Left lung (tissue), 10 donors: ENCODE data around the gene FAM168A. TPM values are rescaled to one million over a fixed set of nuclear protein-coding genes. Genes with fewer than 3 reads are reported as not detected.
"Not testable (repeated sequence)": the region's sequence is repeated elsewhere in the genome, so short reads cannot be mapped to it uniquely, and the experiment has no call there.

ENCODE experiments used
- ATAC-seq: fragments of 200-7000 bp; cut with Tn5 transposase; one replicate; pipeline ENCODE4 v1.9.1; 2020; ENCODE audit warnings: moderate library complexity
- DNase-seq, 4 donors: peaks; one replicate each; pipeline ENCODE4 v3.0.0-alpha.2; 2013 to 2020
- H3K27ac ChIP-seq, 2 donors: fragments of 200-600 bp; sonication (generic) in 1 of 2; one replicate each; pipeline versions ENCODE4 v1.5.0 to v1.8.0; 2020 to 2021
- H3K27me3 ChIP-seq, 2 donors: fragments of 200-600 bp; sonication (generic) in 1 of 2; one replicate each; pipeline versions ENCODE4 v1.5.0 to v1.8.0; 2020 to 2021
- H3K36me3 ChIP-seq, 2 donors: fragments of 200-600 bp; sonication (generic) in 1 of 2; one replicate each; pipeline versions ENCODE4 v1.5.0 to v1.8.0; 2020 to 2021
- H3K4me1 ChIP-seq, 2 donors: fragments of 200-600 bp; one replicate each; pipeline ENCODE4 v1.8.0; 2021
- H3K4me3 ChIP-seq, 2 donors: fragments of 200-600 bp; sonication (generic) in 1 of 2; one replicate each; pipeline versions ENCODE4 v1.5.0 to v1.8.0; 2020 to 2021; ENCODE audit warnings: mild to moderate bottlenecking in 1 of 2
- H3K9me3 ChIP-seq, 2 donors: fragments of 200-600 bp; sonication (generic) in 1 of 2; one replicate each; pipeline versions ENCODE4 v1.5.0 to v1.8.0; 2020 to 2021
- intact Hi-C, 2 donors: fragments of 100-400 bp; cut with DNase I; formaldehyde crosslinking; loops; one replicate each; pipeline versions ENCODE4 v1.11.2 to v1.14.2; 2022
- polyA plus RNA-seq, 6 donors: library from polyadenylated mRNA; unstranded; fragments of 120-200 nt; gene quantifications; one replicate each; pipeline ENCODE4 v1.2.1, GENCODE V29; 2013; ENCODE audit not compliant: insufficient read length in 6 of 6
- total RNA-seq, 2 donors: library from RNA; stranded (reverse); fragmentation: NEBNext Ultra II Directional; extraction: Animal tissue kit (Norgen Biotek cat#: 25700); gene quantifications; one replicate each; pipeline ENCODE4 v1.2.1, GENCODE V29; 2021
- TF ChIP-seq, protein P1 (sequence below), 2 donors: fragments of 200-600 bp; sonication (generic) in 1 of 2; IDR thresholded peaks; one replicate each; pipeline versions ENCODE4 v1.5.0 to v1.8.0; 2021; ENCODE audit warnings: antibody characterized with exemption in 2 of 2
- donor health status: DM: no; HTN: yes; CAD: no.
- donor health status: DM: no; HTN: no; CAD: no.

The FAM168A gene
- total and polyA plus RNA-seq, 8 donors, result 28.2 to 43.9 (median 41.6) TPM

DNA sequence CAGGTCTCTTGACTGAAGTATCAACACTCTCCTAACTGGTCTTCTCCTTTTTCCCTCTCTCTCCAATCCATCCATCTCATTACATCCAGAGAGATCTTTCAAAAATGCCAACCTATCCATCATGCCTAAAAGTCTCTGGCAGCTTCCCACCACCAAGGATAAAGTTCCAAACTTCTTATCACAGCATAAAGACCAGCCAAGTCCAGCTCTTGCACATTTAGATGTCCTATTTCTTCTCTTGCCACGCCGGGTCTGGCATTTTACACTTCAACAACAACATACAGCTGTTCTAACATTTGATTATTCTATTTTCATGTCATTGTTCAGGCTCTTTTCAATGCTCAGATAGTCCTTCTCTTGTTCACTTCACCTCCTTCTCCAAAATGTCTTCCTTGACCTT, 151.1 kb downstream of the FAM168A start:
- DNase-seq, result no peak
- intact Hi-C loops, result no loop called here

DNA sequence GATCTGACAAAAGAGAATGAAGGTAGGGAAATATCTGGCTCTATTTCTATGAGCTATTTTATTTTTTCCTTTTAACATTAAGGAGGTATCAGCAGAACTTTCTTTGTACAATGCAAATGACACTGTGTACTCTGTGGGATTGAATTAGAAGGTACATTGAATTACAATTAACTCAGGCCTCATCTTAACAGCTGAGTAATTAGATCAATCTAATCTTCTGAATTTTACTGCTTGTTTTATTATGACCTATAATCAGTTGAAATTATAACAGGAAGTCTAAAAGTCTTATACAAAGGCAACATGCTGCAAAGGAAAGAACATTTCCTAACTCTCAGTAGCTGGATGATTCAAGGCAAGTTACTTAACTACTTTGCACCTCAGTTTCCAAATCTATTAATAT, 151.9 kb downstream of the FAM168A start:
- Histone ChIP-seq H3K27me3 (no peaks in the 10 kb centered on the region), H3K4me1 (peaks cover 0 to 13% of the 10 kb centered on the region in 2 donors), H3K36me3 (no peaks in the 10 kb centered on the region), H3K9me3 (no peaks in the 10 kb centered on the region), H3K27ac (no peak overlapping the region), H3K4me3 (no peak overlapping the region)
- DNase-seq (no peak), ATAC-seq (no peak)
- intact Hi-C loops, result no loop called here
- TF ChIP-seq, protein P1, sequence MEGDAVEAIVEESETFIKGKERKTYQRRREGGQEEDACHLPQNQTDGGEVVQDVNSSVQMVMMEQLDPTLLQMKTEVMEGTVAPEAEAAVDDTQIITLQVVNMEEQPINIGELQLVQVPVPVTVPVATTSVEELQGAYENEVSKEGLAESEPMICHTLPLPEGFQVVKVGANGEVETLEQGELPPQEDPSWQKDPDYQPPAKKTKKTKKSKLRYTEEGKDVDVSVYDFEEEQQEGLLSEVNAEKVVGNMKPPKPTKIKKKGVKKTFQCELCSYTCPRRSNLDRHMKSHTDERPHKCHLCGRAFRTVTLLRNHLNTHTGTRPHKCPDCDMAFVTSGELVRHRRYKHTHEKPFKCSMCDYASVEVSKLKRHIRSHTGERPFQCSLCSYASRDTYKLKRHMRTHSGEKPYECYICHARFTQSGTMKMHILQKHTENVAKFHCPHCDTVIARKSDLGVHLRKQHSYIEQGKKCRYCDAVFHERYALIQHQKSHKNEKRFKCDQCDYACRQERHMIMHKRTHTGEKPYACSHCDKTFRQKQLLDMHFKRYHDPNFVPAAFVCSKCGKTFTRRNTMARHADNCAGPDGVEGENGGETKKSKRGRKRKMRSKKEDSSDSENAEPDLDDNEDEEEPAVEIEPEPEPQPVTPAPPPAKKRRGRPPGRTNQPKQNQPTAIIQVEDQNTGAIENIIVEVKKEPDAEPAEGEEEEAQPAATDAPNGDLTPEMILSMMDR (IDR thresholded peaks at IDR 0.05), result no peak

More for the DNA sequence above, 151.1 kb downstream of the FAM168A start:
- Histone ChIP-seq H3K9me3 (no peaks in the 10 kb centered on the region), H3K4me1 (peaks cover 0 to 16% of the 10 kb centered on the region in 2 donors), H3K36me3 (no peaks in the 10 kb centered on the region), H3K4me3 (no peak overlapping the region), H3K27ac (no peak overlapping the region), H3K27me3 (no peaks in the 10 kb centered on the region)
- TF ChIP-seq, protein P1 (IDR thresholded peaks at IDR 0.05), result no peak
- no peak for ATAC-seq

DNA sequence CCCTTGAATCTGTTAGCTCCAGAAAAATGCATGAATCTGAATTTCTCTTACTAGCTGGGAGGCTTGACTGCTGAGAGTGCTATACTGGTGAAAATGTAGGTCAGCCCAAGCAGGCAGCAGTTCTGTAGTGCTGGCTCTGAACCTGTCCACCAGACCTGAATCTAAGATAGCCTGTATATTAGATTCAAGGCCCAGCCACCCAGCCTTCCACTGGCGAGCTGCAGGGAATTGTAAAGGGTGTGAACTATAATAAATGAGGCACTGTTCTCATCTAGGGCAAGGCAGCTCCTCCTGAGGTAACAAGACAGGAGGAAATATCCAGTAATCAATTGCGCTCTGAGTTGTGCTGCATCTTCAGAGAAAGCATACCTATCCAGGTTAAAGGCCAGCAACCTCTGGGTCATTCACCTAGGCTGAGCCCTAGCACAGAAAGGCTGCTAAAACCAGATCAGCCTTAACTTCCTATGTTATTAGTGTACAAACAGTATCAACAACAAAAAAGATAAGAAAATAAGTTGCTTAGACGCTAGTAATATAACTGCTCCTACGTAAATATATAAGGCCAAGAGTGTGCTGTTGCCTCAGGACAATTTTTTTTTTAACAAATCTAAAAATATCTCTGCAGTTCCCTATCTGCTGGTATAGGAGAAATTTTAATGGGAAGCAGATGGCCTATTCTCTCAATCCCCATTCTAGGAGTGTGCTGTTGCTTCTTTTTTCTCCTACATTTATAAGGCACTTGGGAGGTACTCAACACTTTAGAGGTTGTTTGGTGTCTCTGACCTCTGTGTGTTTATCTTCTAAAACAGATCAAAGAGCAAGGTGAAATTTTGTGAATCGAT, 158.7 kb downstream of the FAM168A start:
- Histone ChIP-seq H3K4me3 (no peak overlapping the region), H3K27me3 (no peaks in the 10 kb centered on the region), H3K9me3 (no peaks in the 10 kb centered on the region), H3K36me3 (no peaks in the 10 kb centered on the region), H3K27ac (no peak overlapping the region), H3K4me1 (peaks cover 0 to 5% of the 10 kb centered on the region in 2 donors)
- intact Hi-C loops, result no loop called here
- ATAC-seq (no peak), DNase-seq (no peak)
- TF ChIP-seq, protein P1 (IDR thresholded peaks at IDR 0.05), result no peak

DNA sequence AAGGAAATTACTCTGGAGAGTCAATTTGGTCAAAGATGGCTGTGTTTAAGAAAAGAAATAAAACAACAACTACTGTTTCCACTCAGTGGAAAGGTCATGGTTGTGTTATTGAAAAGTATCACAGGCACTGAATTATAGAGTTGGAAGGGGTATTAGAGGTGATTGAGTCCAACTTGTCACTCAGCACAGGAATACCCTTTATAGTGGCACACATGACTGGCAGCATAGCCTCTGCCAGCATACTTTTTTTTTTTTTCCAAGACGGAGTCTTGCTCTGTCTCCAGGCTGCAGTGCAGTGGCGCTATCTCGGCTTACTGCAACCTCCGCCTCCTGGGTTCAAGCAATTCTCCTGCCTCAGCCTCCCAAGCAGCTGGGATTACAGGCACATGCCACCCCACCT, 161.1 kb downstream of the FAM168A start:
- DNase-seq, H3K27ac ChIP-seq, H3K9me3 ChIP-seq, ATAC-seq, H3K4me3 ChIP-seq, H3K27me3 ChIP-seq, H3K4me1 ChIP-seq, intact Hi-C loops, H3K36me3 ChIP-seq: not testable (repeated sequence)

DNA sequence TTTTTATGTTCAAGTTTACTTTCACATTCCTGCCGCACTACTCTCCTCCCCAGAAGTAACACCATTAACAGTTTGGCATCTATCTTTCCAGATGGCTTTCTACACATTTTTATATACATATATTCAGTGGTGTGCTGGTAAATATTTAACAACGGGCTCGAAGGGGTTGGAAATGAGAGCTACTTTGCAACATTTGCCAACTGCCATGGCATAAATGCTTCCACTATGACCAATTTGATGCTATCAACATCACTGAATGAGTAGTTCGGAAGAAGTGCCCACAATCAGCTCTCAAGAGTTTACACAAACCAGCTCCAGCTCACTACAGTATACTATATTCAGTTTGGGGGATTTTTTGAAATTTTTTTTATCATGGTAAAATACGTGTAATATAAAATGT, 166.5 kb downstream of the FAM168A start:
- Histone ChIP-seq H3K27ac (no peak overlapping the region), H3K36me3 (no peaks in the 10 kb centered on the region), H3K4me3 (no peak overlapping the region), H3K9me3 (no peaks in the 10 kb centered on the region), H3K27me3 (no peaks in the 10 kb centered on the region), H3K4me1 (peaks cover 0 to 7% of the 10 kb centered on the region in 2 donors)
- TF ChIP-seq, protein P1 (IDR thresholded peaks at IDR 0.05), result no peak
- DNase-seq (no peak), ATAC-seq (no peak)
- intact Hi-C loops, result no loop called here
